ENCODE data around the gene CRIP2.

Gene CRIP2

GRCh38 chr14:105488781-105489541, 14.3 kb downstream of the CRIP2 start:
- Histone ChIP-seq H3K4me1 (ENCODE audit: low read depth, poor library complexity, severe bottlenecking) (peaks cover 7% of the 10 kb centered on the region), H3K27ac (peak overlapping the region; percentile 98), H4K20me1 (ENCODE audit: insufficient read depth) (no peaks in the 10 kb centered on the region; the same call in 1 of the 2 replicates), H3K4me2 (peak overlapping the region; percentile 98), H3K27me3 (ENCODE audit: insufficient read depth, low read depth) (no peaks in the 10 kb centered on the region), H3K9ac (peak overlapping the region; percentile 96), H3K4me3 (IDR thresholded peaks at IDR 0.05; ENCODE audit: insufficient read depth, low read depth, low read length) (no peak overlapping the region), H3K79me2 (ENCODE audit: insufficient read depth, low read depth) (peaks cover 25% of the 10 kb centered on the region), H2AFZ (ENCODE audit: low read depth) (no peak overlapping the region), H3K36me3 (ENCODE audit: insufficient read depth) (no peaks in the 10 kb centered on the region)
- no peak for TF ChIP-seq CTCF (conservative IDR thresholded peaks at IDR 0.05; ENCODE audit: low read depth, low read length)

- Histone ChIP-seq H3K4me2 (peak overlapping the region; percentile 98), H3K27me3 (ENCODE audit: insufficient read depth, low read depth) (no peaks in the 10 kb centered on the region), H3K36me3 (ENCODE audit: insufficient read depth) (no peaks in the 10 kb centered on the region), H3K9ac (peak overlapping the region; percentile 96), H3K27ac (peak overlapping the region; percentile 98), H4K20me1 (ENCODE audit: insufficient read depth) (no peaks in the 10 kb centered on the region; the same call in 1 of the 2 replicates), H3K4me1 (ENCODE audit: low read depth, poor library complexity, severe bottlenecking) (peaks cover 7% of the 10 kb centered on the region), H3K79me2 (ENCODE audit: insufficient read depth, low read depth) (peaks cover 25% of the 10 kb centered on the region), H3K4me3 (IDR thresholded peaks at IDR 0.05; ENCODE audit: insufficient read depth, low read depth, low read length) (no peak overlapping the region), H2AFZ (ENCODE audit: low read depth) (peak overlapping the region; percentile 28; the same call in 1 of the 2 replicates)
- TF ChIP-seq CTCF (conservative IDR thresholded peaks at IDR 0.05; ENCODE audit: low read depth, low read length) = peak; percentile 74
Observed at GRCh38 chr14:105489542-105490266, 15.1 kb downstream of the CRIP2 start.

GRCh38 chr14:105490267-105490571, 15.6 kb downstream of the CRIP2 start:
- peaks cover 25% of the 10 kb centered on the region for H3K79me2 ChIP-seq (ENCODE audit: insufficient read depth, low read depth)
- peak overlapping the region; percentile 98 for H3K27ac ChIP-seq
- no peaks in the 10 kb centered on the region; the same call in 1 of the 2 replicates for H4K20me1 ChIP-seq (ENCODE audit: insufficient read depth)
- no peak overlapping the region for H3K4me3 ChIP-seq (IDR thresholded peaks at IDR 0.05; ENCODE audit: insufficient read depth, low read depth, low read length)
- peaks cover 7% of the 10 kb centered on the region for H3K4me1 ChIP-seq (ENCODE audit: low read depth, poor library complexity, severe bottlenecking)
- no peaks in the 10 kb centered on the region for H3K36me3 ChIP-seq (ENCODE audit: insufficient read depth)
- H3K4me2 ChIP-seq = peak overlapping the region; percentile 98
- no peak for TF ChIP-seq CTCF (conservative IDR thresholded peaks at IDR 0.05; ENCODE audit: low read depth, low read length)
- H3K27me3 ChIP-seq (ENCODE audit: insufficient read depth, low read depth) = no peaks in the 10 kb centered on the region
- peak overlapping the region; percentile 96 for H3K9ac ChIP-seq
- H2AFZ ChIP-seq (ENCODE audit: low read depth) = peak overlapping the region; percentile 28; the same call in 1 of the 2 replicates

GRCh38 chr14:105490572-105491365, 16.1 kb downstream of the CRIP2 start, which contains the start of gene TEDC1:
TEDC1 (plus strand) TSS chr14:105491246; CDS start chr14:105491376, 130 bp downstream.
- no peaks in the 10 kb centered on the region; the same call in 1 of the 2 replicates for H4K20me1 ChIP-seq (ENCODE audit: insufficient read depth)
- H2AFZ ChIP-seq (ENCODE audit: low read depth) = peak within 1 kb of the TSS; percentile 28; the same call in 1 of the 2 replicates
- H3K36me3 ChIP-seq (ENCODE audit: insufficient read depth) = no peaks in the 10 kb centered on the region
- TF ChIP-seq CTCF (conservative IDR thresholded peaks at IDR 0.05; ENCODE audit: low read depth, low read length) = no peak; the same call in 1 of the 2 replicates
- H3K9ac ChIP-seq = peak within 1 kb of the TSS; percentile 96
- peak within 1 kb of the TSS; percentile 98 for H3K27ac ChIP-seq
- H3K4me3 ChIP-seq (IDR thresholded peaks at IDR 0.05; ENCODE audit: insufficient read depth, low read depth, low read length) = no peak within 1 kb of the TSS
- no peaks in the 10 kb centered on the region for H3K27me3 ChIP-seq (ENCODE audit: insufficient read depth, low read depth)
- peak within 1 kb of the TSS; percentile 98 for H3K4me2 ChIP-seq
- peaks cover 7% of the 10 kb centered on the region for H3K4me1 ChIP-seq (ENCODE audit: low read depth, poor library complexity, severe bottlenecking)
- H3K79me2 ChIP-seq (ENCODE audit: insufficient read depth, low read depth) = peaks cover 25% of the 10 kb centered on the region

All from KMS-11 (cell line).